H9 (cell line): ENCODE results near the gene GLB1L3. TPM values are rescaled to one million over a fixed set of nuclear protein-coding genes. Genes with fewer than 3 reads are reported as not detected.

Experiments used
- DNase-seq: peaks from one replicate; pipeline ENCODE4 v3.0.0-alpha.2; 2017
- H2AFZ ChIP-seq: one replicate; pipeline ENCODE4 v1.6.1; 2013; ENCODE audit warnings: mild to moderate bottlenecking, low read length, control low read depth, moderate library complexity
- H2AK5ac ChIP-seq: 2 replicates; pipeline ENCODE4 v1.6.1; 2013; ENCODE audit warnings: low read length, control low read depth, mixed read lengths; ENCODE audit not compliant: insufficient read length
- H2BK120ac ChIP-seq: one replicate; pipeline ENCODE4 v1.6.1; 2013; ENCODE audit warnings: low read depth, mild to moderate bottlenecking, low read length, control low read depth, inconsistent platforms; ENCODE audit not compliant: poor library complexity, severe bottlenecking
- H2BK12ac ChIP-seq: 2 replicates; pipeline ENCODE4 v1.6.1; 2013; ENCODE audit warnings: low read length, control low read depth, mixed read lengths, low read depth; ENCODE audit not compliant: insufficient read length
- H2BK15ac ChIP-seq: 2 replicates; pipeline ENCODE4 v1.6.1; 2013; ENCODE audit warnings: low read depth, low read length, control low read depth
- H2BK20ac ChIP-seq: one replicate; pipeline ENCODE4 v1.6.1; 2013; ENCODE audit warnings: low read depth, mild to moderate bottlenecking, low read length, control low read depth, inconsistent platforms; ENCODE audit not compliant: poor library complexity, severe bottlenecking
- H2BK5ac ChIP-seq: 2 replicates; pipeline ENCODE4 v1.6.1; 2013; ENCODE audit warnings: low read length, control low read depth, mixed read lengths; ENCODE audit not compliant: insufficient read length
- H3K14ac ChIP-seq: 2 replicates; pipeline ENCODE4 v1.6.1; 2013; ENCODE audit warnings: low read length, control low read depth; ENCODE audit not compliant: insufficient read depth
- H3K18ac ChIP-seq: 2 replicates; pipeline ENCODE4 v1.6.1; 2013; ENCODE audit warnings: low read depth, mild to moderate bottlenecking, mixed read lengths, low read length, control low read depth; ENCODE audit not compliant: insufficient read length
- H3K23ac ChIP-seq: 2 replicates; pipeline ENCODE4 v1.6.1; 2013; ENCODE audit warnings: low read length, control low read depth, mixed read lengths, low read depth; ENCODE audit not compliant: insufficient read length
- H3K23me2 ChIP-seq: 2 replicates; pipeline ENCODE4 v1.6.1; 2013; ENCODE audit warnings: low read depth, mild to moderate bottlenecking, mixed read lengths, low read length, control low read depth; ENCODE audit not compliant: insufficient read length, poor library complexity, severe bottlenecking
- H3K27ac ChIP-seq: 2 replicates; pipeline ENCODE4 v1.5.1; 2013; ENCODE audit warnings: low read length, control low read depth, mixed read lengths, low read depth; ENCODE audit not compliant: insufficient read length
- H3K27me3 ChIP-seq: 2 replicates; pipeline ENCODE4 v1.6.1; 2013; ENCODE audit warnings: low read length, control low read depth, inconsistent platforms; ENCODE audit not compliant: insufficient read depth
- H3K4ac ChIP-seq: 2 replicates; pipeline ENCODE4 v1.6.1; 2013; ENCODE audit warnings: low read depth, mild to moderate bottlenecking, control low read depth, inconsistent platforms, low read length, moderate library complexity
- H3K4me1 ChIP-seq: 2 replicates; pipeline ENCODE4 v1.6.1; 2013; ENCODE audit warnings: low read length, control low read depth, inconsistent platforms; ENCODE audit not compliant: insufficient read depth
- H3K4me2 ChIP-seq: 2 replicates; pipeline ENCODE4 v1.6.1; 2013; ENCODE audit warnings: low read length, control low read depth, mixed read lengths; ENCODE audit not compliant: insufficient read length, insufficient read depth
- H3K56ac ChIP-seq: 2 replicates; pipeline ENCODE4 v1.6.1; 2013; ENCODE audit warnings: low read depth, mild to moderate bottlenecking, mixed read lengths, low read length, control low read depth; ENCODE audit not compliant: insufficient read length
- H3K79me1 ChIP-seq: 2 replicates; pipeline ENCODE4 v1.6.1; 2013; ENCODE audit warnings: low read depth, mild to moderate bottlenecking, moderate library complexity, low read length, control low read depth, inconsistent platforms; ENCODE audit not compliant: insufficient read depth, poor library complexity, severe bottlenecking
- H3K79me2 ChIP-seq: 2 replicates; pipeline ENCODE4 v1.6.1; 2013; ENCODE audit warnings: low read length, control low read depth, inconsistent platforms; ENCODE audit not compliant: insufficient read depth
- H3K9ac ChIP-seq: 2 replicates; pipeline ENCODE4 v1.6.1; 2013; ENCODE audit warnings: low read length, control low read depth, mixed read lengths; ENCODE audit not compliant: insufficient read length; ENCODE audit errors: extremely low read depth
- H3K9me3 ChIP-seq: one replicate; pipeline ENCODE4 v1.6.1; 2013; ENCODE audit warnings: low read depth, low read length, inconsistent platforms; ENCODE audit not compliant: control insufficient read depth
- H3T11ph ChIP-seq: one replicate; pipeline ENCODE4 v1.6.1; 2013; ENCODE audit warnings: mild to moderate bottlenecking, low read length, control low read depth, inconsistent platforms
- H4K20me1 ChIP-seq: one replicate; pipeline ENCODE4 v1.6.1; 2013; ENCODE audit not compliant: control insufficient read depth, insufficient read length, insufficient read depth
- H4K5ac ChIP-seq: 2 replicates; pipeline ENCODE4 v1.6.1; 2013; ENCODE audit warnings: low read depth, mild to moderate bottlenecking, mixed read lengths, low read length, control low read depth; ENCODE audit not compliant: insufficient read length
- H4K8ac ChIP-seq: replicated peaks from 2 replicates; pipeline ENCODE4 v1.6.1; 2013; ENCODE audit warnings: low read length, control low read depth, mixed read lengths, low read depth; ENCODE audit not compliant: insufficient read length
- H4K91ac ChIP-seq: 2 replicates; pipeline ENCODE4 v1.6.1; 2013; ENCODE audit warnings: low read depth, mild to moderate bottlenecking, moderate library complexity, mixed read lengths, low read length, control low read depth; ENCODE audit not compliant: insufficient read length
- H3K27ac Mint-ChIP-seq, 3 experiments: 2 replicates in 2 of 3; 3 replicates in 1 of 3; pipeline ENCODE4 v1.8.0; 2020 to 2021; ENCODE audit warnings: mixed read lengths in 3 of 3, mild to moderate bottlenecking in 1 of 3, moderate library complexity in 1 of 3
- H3K27me3 Mint-ChIP-seq: 2 replicates; pipeline ENCODE4 v1.8.0; 2021; ENCODE audit warnings: low read depth, mild to moderate bottlenecking, moderate library complexity, mixed read lengths
- H3K36me3 Mint-ChIP-seq, 3 experiments: 2 replicates in 2 of 3; 3 replicates in 1 of 3; pipeline ENCODE4 v1.8.0; 2020 to 2021; ENCODE audit warnings: low read depth in 3 of 3, mixed read lengths in 3 of 3; ENCODE audit not compliant: insufficient read depth in 1 of 3
- H3K4me1 Mint-ChIP-seq, 2 experiments: 2 replicates each; pipeline ENCODE4 v1.8.0; 2020; ENCODE audit warnings: mixed read lengths in 2 of 2
- H3K4me3 Mint-ChIP-seq, 2 experiments: 2 replicates in 1 of 2; 3 replicates in 1 of 2; pipeline ENCODE4 v1.8.0; 2020 to 2021; ENCODE audit warnings: mild to moderate bottlenecking in 2 of 2, mixed read lengths in 2 of 2, moderate library complexity in 1 of 2
- H3K9me3 Mint-ChIP-seq, 2 experiments: 2 replicates in 1 of 2; 3 replicates in 1 of 2; pipeline ENCODE4 v1.8.0; 2020; ENCODE audit warnings: mild to moderate bottlenecking in 2 of 2, mixed read lengths in 2 of 2, moderate library complexity in 1 of 2
- CTCF ChIP-seq: fragments of 200-600 bp; sonication (generic); conservative IDR thresholded peaks from 3 replicates; pipeline ENCODE4 v1.8.0; 2021; ENCODE audit warnings: antibody characterized with exemption, mild to moderate bottlenecking
- WGBS: extraction: QIAGEN DNeasy Blood & Tissue Kit; methylation state at CpG from one replicate; pipeline ENCODE4 v1.1.7; 2013; ENCODE audit warnings: missing lambda C conversion rate, low lambda C conversion rate, mixed read lengths; ENCODE audit not compliant: insufficient read length; ENCODE audit errors: extremely low coverage; 5-methylcytosine and 5-hydroxymethylcytosine counted together
- total RNA-seq: library from RNA; stranded (reverse); gene quantifications from 2 replicates; pipeline ENCODE4 v1.2.1, GENCODE V29; 2021

Gene GLB1L3
- total RNA-seq, 1 experiment from 2014 or later: 11.2 TPM

- Histone ChIP-seq H3K79me2 (no peaks in the 10 kb centered on the region), H3K79me1 (no peaks in the 10 kb centered on the region), H4K91ac (no peak overlapping the region), H4K5ac (no peak overlapping the region), H2BK120ac (no peak overlapping the region), H3K14ac (no peak overlapping the region), H3T11ph (no peak overlapping the region), H2AFZ (no peak overlapping the region), H2BK5ac (no peak overlapping the region), H3K56ac (no peak overlapping the region), H3K9ac (no peak overlapping the region), H3K4me2 (no peak overlapping the region), H2BK20ac (no peak overlapping the region), H3K23me2 (no peaks in the 10 kb centered on the region), H2AK5ac (no peak overlapping the region), H2BK15ac (no peak overlapping the region), H4K8ac (no peak overlapping the region), H3K23ac (no peak overlapping the region), H3K18ac (no peak overlapping the region), H2BK12ac (no peak overlapping the region), H3K27ac (no peak overlapping the region), H3K4ac (no peak overlapping the region), H3K4me1 (no peaks in the 10 kb centered on the region), H3K9me3 (no peaks in the 10 kb centered on the region), H3K27me3 (no peaks in the 10 kb centered on the region), H4K20me1 (no peaks in the 10 kb centered on the region)
- Mint-ChIP-seq H3K27me3 (no peaks in the 10 kb centered on the region), H3K27ac (no peak overlapping the region; a peak in 1 of 7 replicates), H3K36me3 (peaks cover 11 to 35% (median 24%) of the 10 kb centered on the region in 3 experiments), H3K4me1 (peaks cover 12 to 14% of the 10 kb centered on the region in 2 experiments), H3K9me3 (no peaks in the 10 kb centered on the region; a peak in 1 of 5 replicates), H3K4me3 (no peak overlapping the region)
- no CpG with 5 or more reads among the region's 6 CpGs for WGBS
- no peak for TF ChIP-seq CTCF
- DNase-seq: no peak
Measured at GRCh38 chr11:134291196-134291595, 15.0 kb downstream of the GLB1L3 start.
